Activated CD4-positive, alpha-beta memory T cell treated with anti-CD3 and anti-CD28 coated beads, Interleukin-2, amount 10 ng/mL, durations not matched to agents 7 days and 5 days (primary cell): Measurements from ENCODE around the gene NOP53. TPM values are rescaled to one million over a fixed set of nuclear protein-coding genes. Genes with fewer than 3 reads are reported as not detected.
"Not testable (repeated sequence)": the region's sequence is repeated elsewhere in the genome, so short reads cannot be mapped to it uniquely, and the experiment has no call there.

Experiments
- CTCF ChIA-PET: fragments of 350-600 bp; sonication (Branson Sonifier 250); formaldehyde crosslinking; loops from one replicate; lab custom pipeline; 2021; ENCODE audit warnings: antibody characterized with exemption, inconsistent platforms; lab: Charles Lee
- POLR2A ChIA-PET: fragments of 350-600 bp; sonication (Branson Sonifier 250); formaldehyde crosslinking; loops from one replicate; lab custom pipeline; 2021; ENCODE audit warnings: antibody characterized with exemption; lab: Charles Lee
- DNase-seq: peaks from one replicate; pipeline ENCODE4 v3.0.0-alpha.2; 2020
- H3K27ac Mint-ChIP-seq: one replicate; pipeline ENCODE4 v1.8.0; 2021; ENCODE audit warnings: mild to moderate bottlenecking, mixed read lengths
- H3K27me3 Mint-ChIP-seq: one replicate; pipeline ENCODE4 v1.8.0; 2021; ENCODE audit warnings: mixed read lengths
- H3K36me3 Mint-ChIP-seq: one replicate; pipeline ENCODE4 v1.8.0; 2021; ENCODE audit warnings: low read depth, mixed read lengths
- H3K4me1 Mint-ChIP-seq: one replicate; pipeline ENCODE4 v1.8.0; 2021; ENCODE audit warnings: mixed read lengths
- H3K4me3 Mint-ChIP-seq: one replicate; pipeline ENCODE4 v1.8.0; 2021; ENCODE audit warnings: mild to moderate bottlenecking, mixed read lengths
- H3K9me3 Mint-ChIP-seq: one replicate; pipeline ENCODE4 v1.8.0; 2021; ENCODE audit warnings: mixed read lengths
- total RNA-seq, 2 experiments: library from RNA; stranded (reverse); gene quantifications; one replicate each; pipeline ENCODE4 v1.2.3, GENCODE V29; 2021

Gene NOP53
- total RNA-seq, 2 experiments from 2014 or later = 257 to 271 TPM

GRCh38 chr19:47704656-47705055 lies 40.7 kb upstream of the NOP53 start:
- no peak overlapping the region for H3K27ac Mint-ChIP-seq
- H3K4me1 Mint-ChIP-seq = peaks cover 2% of the 10 kb centered on the region
- peaks cover 24% of the 10 kb centered on the region for H3K36me3 Mint-ChIP-seq
- H3K4me3 Mint-ChIP-seq = no peak overlapping the region
- no peaks in the 10 kb centered on the region for H3K27me3 Mint-ChIP-seq
- POLR2A ChIA-PET = interaction anchor here (1.1 to 1.2 kb wide), 2 partner anchors 11 to 277 kb away, joined by 3 to 4 read pairs; no protein-coding TSS in a partner anchor
- no peaks in the 10 kb centered on the region for H3K9me3 Mint-ChIP-seq
- no peak for DNase-seq
- CTCF ChIA-PET = interaction anchor here (0.7 to 6.5 kb wide), 5 partner anchors 8 to 276 kb away, joined by 3 to 154 read pairs (median 7); partner anchors contain the start of gene EHD2

- Mint-ChIP-seq H3K4me3 (no peak overlapping the region), H3K27ac (no peak overlapping the region)
- CTCF ChIA-PET = interaction anchor here (0.6 to 6.5 kb wide), 16 partner anchors 8 to 423 kb away, joined by 3 to 154 read pairs (median 3); partner anchors contain the start of genes KPTN and NOP53
Observed at GRCh38 chr19:47707135-47707925, 38.0 kb upstream of the NOP53 start.

GRCh38 chr19:47711652-47712242 lies 33.6 kb upstream of the NOP53 start:
- POLR2A ChIA-PET = interaction anchor here (1.3 kb wide), 1 partner anchor 32 kb away, joined by 3 read pairs; no protein-coding TSS in a partner anchor
- H3K27me3 Mint-ChIP-seq = peaks cover 31% of the 10 kb centered on the region
- H3K9me3 Mint-ChIP-seq = no peaks in the 10 kb centered on the region
- CTCF ChIA-PET = interaction anchor here (0.9 to 2.5 kb wide), 10 partner anchors 12 to 414 kb away, joined by 3 to 28 read pairs (median 7); partner anchors contain the start of genes NAPA and NOP53
- DNase-seq = no peak
- H3K27ac Mint-ChIP-seq = no peak overlapping the region
- H3K4me3 Mint-ChIP-seq = no peak overlapping the region
- H3K4me1 Mint-ChIP-seq = peaks cover 15% of the 10 kb centered on the region
- H3K36me3 Mint-ChIP-seq = no peaks in the 10 kb centered on the region

More at GRCh38 chr19:47707135-47707925, 38.0 kb upstream of the NOP53 start:
- DNase-seq = peak; percentile 82
- no peaks in the 10 kb centered on the region for H3K9me3 Mint-ChIP-seq
- POLR2A ChIA-PET = interaction anchor here (0.7 to 1.6 kb wide), 4 partner anchors 269 to 279 kb away, joined by 3 to 5 read pairs (median 4); no protein-coding TSS in a partner anchor
- peaks cover 8% of the 10 kb centered on the region for H3K27me3 Mint-ChIP-seq
- H3K36me3 Mint-ChIP-seq = peaks cover 17% of the 10 kb centered on the region
- peaks cover 6% of the 10 kb centered on the region for H3K4me1 Mint-ChIP-seq

- peak; percentile 38 for DNase-seq
- POLR2A ChIA-PET = interaction anchor here (0.8 to 1.3 kb wide), 2 partner anchors 32 to 383 kb away, joined by 3 to 5 read pairs; partner anchors contain the start of gene NOP53
- Mint-ChIP-seq H3K9me3 (no peaks in the 10 kb centered on the region), H3K4me1 (peaks cover 13% of the 10 kb centered on the region), H3K4me3 (no peak within 1 kb of the TSS), H3K27ac (no peak within 1 kb of the TSS), H3K27me3 (peaks cover 31% of the 10 kb centered on the region), H3K36me3 (no peaks in the 10 kb centered on the region)
- CTCF ChIA-PET = interaction anchor here (0.6 to 2.5 kb wide), 27 partner anchors 9 to 416 kb away, joined by 3 to 28 read pairs (median 5); partner anchors contain the start of genes NAPA and NOP53
Observed at GRCh38 chr19:47713046-47714021, 32.0 kb upstream of the NOP53 start, which contains the start of gene EHD2. Gene EHD2 (plus strand): TSS chr19:47713422. CDS start chr19:47716613, 3,191 bp downstream.

- Mint-ChIP-seq H3K4me3 (no peak overlapping the region), H3K9me3 (no peaks in the 10 kb centered on the region), H3K27me3 (peaks cover 31% of the 10 kb centered on the region), H3K27ac (no peak overlapping the region), H3K4me1 (peaks cover 13% of the 10 kb centered on the region), H3K36me3 (no peaks in the 10 kb centered on the region)
- no peak for DNase-seq
- ChIA-PET CTCF (interaction anchor here (0.6 to 2.4 kb wide), 2 partner anchors 14 to 22 kb away, joined by 3 to 8 read pairs; no protein-coding TSS in a partner anchor), POLR2A (no interaction called here)
Observed at GRCh38 chr19:47714339-47714738, 31.0 kb upstream of the NOP53 start.

- ChIA-PET CTCF (interaction anchor here (0.5 to 2.4 kb wide), 6 partner anchors 10 to 283 kb away, joined by 3 to 8 read pairs (median 3); no protein-coding TSS in a partner anchor), POLR2A (interaction anchor here (1.4 kb wide), 1 partner anchor 10 kb away, joined by 4 read pairs; no protein-coding TSS in a partner anchor)
- Mint-ChIP-seq H3K4me1 (peaks cover 13% of the 10 kb centered on the region), H3K27me3 (peaks cover 31% of the 10 kb centered on the region)
- not testable (repeated sequence) for H3K36me3 Mint-ChIP-seq, H3K9me3 Mint-ChIP-seq, H3K4me3 Mint-ChIP-seq, DNase-seq, H3K27ac Mint-ChIP-seq
Observed at GRCh38 chr19:47714855-47715254, 30.5 kb upstream of the NOP53 start.

GRCh38 chr19:47716270-47716937 lies 28.9 kb upstream of the NOP53 start:
- peaks cover 35% of the 10 kb centered on the region for H3K27me3 Mint-ChIP-seq
- no peak overlapping the region for H3K27ac Mint-ChIP-seq
- no peak for DNase-seq
- H3K4me3 Mint-ChIP-seq = no peak overlapping the region
- H3K36me3 Mint-ChIP-seq = no peaks in the 10 kb centered on the region
- peaks cover 13% of the 10 kb centered on the region for H3K4me1 Mint-ChIP-seq
- ChIA-PET POLR2A (interaction anchor here (1.4 kb wide), 1 partner anchor 12 kb away, joined by 4 read pairs; no protein-coding TSS in a partner anchor), CTCF (interaction anchor here (2.0 kb wide), 1 partner anchor 27 kb away, joined by 5 read pairs; no protein-coding TSS in a partner anchor)
- H3K9me3 Mint-ChIP-seq = no peaks in the 10 kb centered on the region

- peaks cover 24% of the 10 kb centered on the region for H3K27me3 Mint-ChIP-seq
- H3K4me3 Mint-ChIP-seq, H3K27ac Mint-ChIP-seq, H3K9me3 Mint-ChIP-seq, DNase-seq, H3K36me3 Mint-ChIP-seq, H3K4me1 Mint-ChIP-seq, POLR2A ChIA-PET: not testable (repeated sequence)
- CTCF ChIA-PET = interaction anchor here (0.5 to 1.2 kb wide), 3 partner anchors 11 to 233 kb away, joined by 3 to 4 read pairs (median 3); no protein-coding TSS in a partner anchor
Observed at GRCh38 chr19:47718415-47719046, 26.8 kb upstream of the NOP53 start.

GRCh38 chr19:47719047-47719859 lies 26.1 kb upstream of the NOP53 start:
- POLR2A ChIA-PET = no interaction called here
- CTCF ChIA-PET = interaction anchor here (1.2 kb wide), 1 partner anchor 12 kb away, joined by 4 read pairs; no protein-coding TSS in a partner anchor
- H3K27me3 Mint-ChIP-seq = peaks cover 18% of the 10 kb centered on the region
- no peaks in the 10 kb centered on the region for H3K4me1 Mint-ChIP-seq
- no peak overlapping the region for H3K27ac Mint-ChIP-seq
- H3K9me3 Mint-ChIP-seq = no peaks in the 10 kb centered on the region
- DNase-seq = no peak
- no peaks in the 10 kb centered on the region for H3K36me3 Mint-ChIP-seq
- no peak overlapping the region for H3K4me3 Mint-ChIP-seq

- no peaks in the 10 kb centered on the region for H3K9me3 Mint-ChIP-seq
- no peaks in the 10 kb centered on the region for H3K36me3 Mint-ChIP-seq
- peaks cover 8% of the 10 kb centered on the region for H3K27me3 Mint-ChIP-seq
- ChIA-PET POLR2A (no interaction called here), CTCF (interaction anchor here (1.2 kb wide), 1 partner anchor 284 kb away, joined by 3 read pairs; no protein-coding TSS in a partner anchor)
- H3K27ac Mint-ChIP-seq = no peak overlapping the region
- no peak for DNase-seq
- no peaks in the 10 kb centered on the region for H3K4me1 Mint-ChIP-seq
- no peak overlapping the region for H3K4me3 Mint-ChIP-seq
Observed at GRCh38 chr19:47720669-47721422, 24.5 kb upstream of the NOP53 start.
